Smooth muscle cell (in vitro differentiated cells): Measurements from ENCODE around the gene COIL. TPM values are rescaled to one million over a fixed set of nuclear protein-coding genes. Genes with fewer than 3 reads are reported as not detected.

Source experiments
- DNase-seq: peaks from one replicate; lab custom pipeline; 2025; ENCODE audit not compliant: unreplicated experiment; lab: John Stamatoyannopoulos, UW
- H2AFZ ChIP-seq: fragments of 200-600 bp; sonication (generic); 2 replicates; pipeline ENCODE4 v1.6.0; 2016; ENCODE audit warnings: antibody characterized with exemption, low read depth, mild to moderate bottlenecking
- H3F3A ChIP-seq: fragments of 200-600 bp; sonication (generic); 2 replicates; pipeline ENCODE4 v1.6.0; 2017; ENCODE audit warnings: antibody characterized with exemption, low read depth
- H3K27ac ChIP-seq: fragments of 200-600 bp; sonication (generic); 2 replicates; pipeline ENCODE4 v1.5.1; 2016; ENCODE audit warnings: low read depth, mild to moderate bottlenecking
- H3K27me3 ChIP-seq: fragments of 200-600 bp; sonication (generic); 2 replicates; pipeline ENCODE4 v1.6.1; 2016; ENCODE audit warnings: low read depth, mild to moderate bottlenecking
- H3K36me3 ChIP-seq: fragments of 200-600 bp; sonication (generic); 2 replicates; pipeline ENCODE4 v1.5.1; 2016; ENCODE audit warnings: low read depth
- H3K4me1 ChIP-seq: fragments of 200-600 bp; sonication (generic); 2 replicates; pipeline ENCODE4 v1.5.1; 2016; ENCODE audit warnings: low read depth
- H3K4me2 ChIP-seq: fragments of 200-600 bp; sonication (generic); 2 replicates; pipeline ENCODE4 v1.6.0; 2016; ENCODE audit warnings: mild to moderate bottlenecking
- H3K4me3 ChIP-seq: fragments of 200-600 bp; sonication (generic); 2 replicates; pipeline ENCODE4 v1.5.1; 2016; ENCODE audit warnings: mild to moderate bottlenecking
- H3K79me2 ChIP-seq: fragments of 200-600 bp; sonication (generic); 2 replicates; pipeline ENCODE4 v1.6.0; 2016; ENCODE audit warnings: low read depth, mild to moderate bottlenecking
- H3K9ac ChIP-seq: fragments of 200-600 bp; sonication (generic); 2 replicates; pipeline ENCODE4 v1.6.0; 2016; ENCODE audit warnings: low read depth
- H3K9me3 ChIP-seq: fragments of 200-600 bp; sonication (generic); replicated peaks from 2 replicates; pipeline ENCODE4 v1.5.1; 2016; ENCODE audit warnings: low read depth
- H4K20me1 ChIP-seq: fragments of 200-600 bp; sonication (generic); 2 replicates; pipeline ENCODE4 v1.6.0; 2016; ENCODE audit warnings: low read depth
- WGBS: methylation state at CpG from one replicate; pipeline ENCODE4 v1.1.7; 2016; ENCODE audit warnings: low lambda C conversion rate; 5-methylcytosine and 5-hydroxymethylcytosine counted together
- polyA plus RNA-seq: library from polyadenylated mRNA; unstranded; fragments of >200 nt; fragmentation: Nextera tagmentation; extraction: Ambion mirVana; gene quantifications from 2 replicates; pipeline ENCODE4 v1.2.1, GENCODE V29; 2016
- total RNA-seq: library from RNA; depleted of rRNA; stranded (reverse); fragments of >200 nt; gene quantifications from 2 replicates; pipeline ENCODE4 v1.2.3, GENCODE V29; 2014
- TF ChIP-seq, protein P1 (sequence below): fragments of 200-600 bp; sonication (generic); IDR thresholded peaks from 2 replicates; pipeline ENCODE4 v1.5.1; 2017; ENCODE audit warnings: borderline replicate concordance, mild to moderate bottlenecking, antibody characterized with exemption; ENCODE audit not compliant: insufficient read depth, poor library complexity, severe bottlenecking

The COIL gene
- total and polyA plus RNA-seq, 2 experiments from 2014 or later = 15.5 to 30.3 TPM

DNA sequence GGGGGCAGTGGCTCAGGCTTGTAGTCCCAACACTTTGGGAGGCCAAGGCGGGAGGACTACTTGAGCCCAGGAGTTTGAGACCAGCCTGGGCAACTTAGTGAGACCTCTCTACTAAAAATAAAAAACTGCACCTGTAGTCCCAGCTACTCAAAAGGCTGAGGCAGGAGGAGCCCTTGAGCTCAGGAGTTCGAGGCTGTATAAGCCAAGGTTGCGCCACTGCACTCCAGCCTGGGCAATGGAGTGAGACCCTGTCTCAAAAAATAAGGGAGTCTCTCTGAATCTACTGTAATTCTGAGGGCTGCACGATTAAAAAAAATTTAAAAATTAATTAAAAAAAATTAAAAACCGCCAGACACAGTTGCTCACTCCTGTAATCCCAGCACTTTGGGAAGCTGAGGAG is 3.9 kb downstream of the COIL start:
- Histone ChIP-seq H3K9ac (no peak overlapping the region), H4K20me1 (peaks cover 54% of the 10 kb centered on the region), H3K36me3 (no peaks in the 10 kb centered on the region), H3K79me2 (peaks cover 69% of the 10 kb centered on the region), H3K4me2 (no peak overlapping the region), H3K27me3 (no peaks in the 10 kb centered on the region), H3F3A (no peaks in the 10 kb centered on the region), H3K9me3 (no peaks in the 10 kb centered on the region), H3K27ac (no peak overlapping the region), H3K4me1 (peaks cover 5% of the 10 kb centered on the region), H3K4me3 (no peak overlapping the region), H2AFZ (no peak overlapping the region)
- TF ChIP-seq, protein P1, sequence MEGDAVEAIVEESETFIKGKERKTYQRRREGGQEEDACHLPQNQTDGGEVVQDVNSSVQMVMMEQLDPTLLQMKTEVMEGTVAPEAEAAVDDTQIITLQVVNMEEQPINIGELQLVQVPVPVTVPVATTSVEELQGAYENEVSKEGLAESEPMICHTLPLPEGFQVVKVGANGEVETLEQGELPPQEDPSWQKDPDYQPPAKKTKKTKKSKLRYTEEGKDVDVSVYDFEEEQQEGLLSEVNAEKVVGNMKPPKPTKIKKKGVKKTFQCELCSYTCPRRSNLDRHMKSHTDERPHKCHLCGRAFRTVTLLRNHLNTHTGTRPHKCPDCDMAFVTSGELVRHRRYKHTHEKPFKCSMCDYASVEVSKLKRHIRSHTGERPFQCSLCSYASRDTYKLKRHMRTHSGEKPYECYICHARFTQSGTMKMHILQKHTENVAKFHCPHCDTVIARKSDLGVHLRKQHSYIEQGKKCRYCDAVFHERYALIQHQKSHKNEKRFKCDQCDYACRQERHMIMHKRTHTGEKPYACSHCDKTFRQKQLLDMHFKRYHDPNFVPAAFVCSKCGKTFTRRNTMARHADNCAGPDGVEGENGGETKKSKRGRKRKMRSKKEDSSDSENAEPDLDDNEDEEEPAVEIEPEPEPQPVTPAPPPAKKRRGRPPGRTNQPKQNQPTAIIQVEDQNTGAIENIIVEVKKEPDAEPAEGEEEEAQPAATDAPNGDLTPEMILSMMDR = no peak
- DNase-seq = no peak
- WGBS = 95% methylated on average over 5 of the region's 5 CpGs

DNA sequence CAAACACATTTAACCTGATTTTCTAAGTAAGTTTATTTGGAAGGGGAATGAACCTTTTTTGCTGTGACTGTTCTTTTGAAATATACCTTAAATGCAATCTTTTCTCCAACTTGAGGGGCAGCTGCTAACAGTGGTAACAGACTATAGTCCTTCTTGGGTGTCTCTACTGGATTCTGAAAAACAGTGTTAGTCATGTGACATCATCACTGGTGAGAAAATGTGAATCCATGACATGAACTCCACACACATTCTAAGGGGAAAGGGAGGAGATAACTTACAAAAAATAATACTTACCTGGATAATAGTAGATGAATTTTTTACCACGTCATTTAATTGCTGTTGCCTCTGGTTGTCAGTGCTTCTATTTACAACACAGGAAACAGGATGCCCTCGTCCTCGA is 11.3 kb downstream of the COIL start:
- Histone ChIP-seq H3K9me3 (no peaks in the 10 kb centered on the region), H3K4me3 (no peak overlapping the region), H3K4me2 (no peak overlapping the region), H4K20me1 (peaks cover 31% of the 10 kb centered on the region), H3K27me3 (no peaks in the 10 kb centered on the region), H3F3A (no peaks in the 10 kb centered on the region), H3K4me1 (no peaks in the 10 kb centered on the region), H3K79me2 (peaks cover 9% of the 10 kb centered on the region), H3K36me3 (peaks cover 15% of the 10 kb centered on the region), H3K27ac (no peak overlapping the region), H3K9ac (no peak overlapping the region), H2AFZ (no peak overlapping the region)
- TF ChIP-seq, protein P1 = no peak
- 94% methylated on average over 3 of the region's 3 CpGs for WGBS
- DNase-seq = no peak

DNA sequence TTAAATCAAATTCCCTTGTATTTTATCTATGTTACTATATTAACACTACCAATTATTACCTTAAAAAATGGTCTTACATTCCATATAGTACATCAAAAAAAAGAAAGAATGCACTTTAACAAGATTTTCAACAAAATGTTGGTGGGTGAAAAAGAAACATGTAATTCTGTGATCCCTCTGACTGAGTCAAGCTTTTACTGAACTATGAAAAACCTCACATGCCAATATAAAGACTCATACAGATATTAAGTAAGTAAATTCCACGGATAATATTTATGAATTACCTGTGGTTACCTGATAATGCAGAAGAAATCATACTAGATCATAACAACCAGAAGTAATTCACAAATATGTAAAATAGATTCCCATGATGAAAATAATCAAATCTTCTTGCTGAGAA is 12.4 kb downstream of the COIL start:
- no peak overlapping the region for H3K27ac ChIP-seq

DNA sequence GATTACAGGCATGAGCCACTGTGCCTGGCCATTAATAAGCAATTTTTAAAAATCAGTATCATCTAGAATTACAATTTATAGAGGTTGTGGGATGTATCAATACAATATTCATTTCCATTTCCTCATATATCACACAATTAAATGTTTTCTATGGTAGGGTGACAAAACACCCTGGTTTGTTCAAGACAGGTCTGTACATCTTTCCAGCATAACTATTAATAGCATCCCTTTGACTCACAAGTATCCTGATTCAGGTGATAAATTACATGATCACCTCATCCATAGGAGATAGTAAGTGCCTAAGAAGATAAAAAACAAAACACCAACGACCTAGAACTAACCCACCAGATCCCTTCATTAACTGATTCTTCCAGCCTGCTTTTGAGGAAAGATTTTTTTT is 13.1 kb downstream of the COIL start:
- H3K79me2 ChIP-seq = peaks cover 5% of the 10 kb centered on the region
- H2AFZ ChIP-seq = no peak overlapping the region
- no peaks in the 10 kb centered on the region for H3K27me3 ChIP-seq
- H4K20me1 ChIP-seq = peaks cover 15% of the 10 kb centered on the region
- no peaks in the 10 kb centered on the region for H3K9me3 ChIP-seq
- H3K4me2 ChIP-seq = no peak overlapping the region
- 96% methylated on average over 1 of the region's 1 CpG for WGBS
- H3F3A ChIP-seq = no peaks in the 10 kb centered on the region
- no peak for DNase-seq
- peaks cover 24% of the 10 kb centered on the region for H3K36me3 ChIP-seq
- TF ChIP-seq, protein P1 = no peak
- no peak overlapping the region for H3K9ac ChIP-seq
- no peaks in the 10 kb centered on the region for H3K4me1 ChIP-seq
- no peak overlapping the region for H3K27ac ChIP-seq
- H3K4me3 ChIP-seq = no peak overlapping the region

More for the DNA sequence above, 12.4 kb downstream of the COIL start:
- H3K79me2 ChIP-seq = peaks cover 8% of the 10 kb centered on the region
- WGBS = 97% methylated on average over 1 of the region's 1 CpG
- H3K4me3 ChIP-seq = no peak overlapping the region
- H3K36me3 ChIP-seq = peaks cover 22% of the 10 kb centered on the region
- peaks cover 20% of the 10 kb centered on the region for H4K20me1 ChIP-seq
- TF ChIP-seq, protein P1 = no peak
- H3K4me2 ChIP-seq = no peak overlapping the region
- H3K9me3 ChIP-seq = no peaks in the 10 kb centered on the region
- no peaks in the 10 kb centered on the region for H3K27me3 ChIP-seq
- H3K9ac ChIP-seq = no peak overlapping the region
- H2AFZ ChIP-seq = no peak overlapping the region
- H3K4me1 ChIP-seq = no peaks in the 10 kb centered on the region
- no peak for DNase-seq
- H3F3A ChIP-seq = no peaks in the 10 kb centered on the region
